ENCODE data around the gene LASP1NB.

The LASP1NB gene

GRCh38 chr17:38885044-38885727 is 40.2 kb upstream of the LASP1NB start:
- Histone ChIP-seq H3K27me3 (ENCODE audit: insufficient read depth, poor library complexity, severe bottlenecking) (no peaks in the 10 kb centered on the region), H3K27ac (replicated peaks) (no peak overlapping the region), H3K4me3 (replicated peaks; ENCODE audit: insufficient read depth, low read length) (no peak overlapping the region)
- DNase-seq (ENCODE audit: low read depth in 1 of 2, low spot score in 1 of 2) = no peak
- TF ChIP-seq SPI1 (IDR thresholded peaks at IDR 0.05; ENCODE audit: borderline replicate concordance, low read depth) = no peak
- TF ChIP-seq POLR2AphosphoS5 (IDR thresholded peaks at IDR 0.05; ENCODE audit: low read depth) = no peak
- TF ChIP-seq, protein P1, sequence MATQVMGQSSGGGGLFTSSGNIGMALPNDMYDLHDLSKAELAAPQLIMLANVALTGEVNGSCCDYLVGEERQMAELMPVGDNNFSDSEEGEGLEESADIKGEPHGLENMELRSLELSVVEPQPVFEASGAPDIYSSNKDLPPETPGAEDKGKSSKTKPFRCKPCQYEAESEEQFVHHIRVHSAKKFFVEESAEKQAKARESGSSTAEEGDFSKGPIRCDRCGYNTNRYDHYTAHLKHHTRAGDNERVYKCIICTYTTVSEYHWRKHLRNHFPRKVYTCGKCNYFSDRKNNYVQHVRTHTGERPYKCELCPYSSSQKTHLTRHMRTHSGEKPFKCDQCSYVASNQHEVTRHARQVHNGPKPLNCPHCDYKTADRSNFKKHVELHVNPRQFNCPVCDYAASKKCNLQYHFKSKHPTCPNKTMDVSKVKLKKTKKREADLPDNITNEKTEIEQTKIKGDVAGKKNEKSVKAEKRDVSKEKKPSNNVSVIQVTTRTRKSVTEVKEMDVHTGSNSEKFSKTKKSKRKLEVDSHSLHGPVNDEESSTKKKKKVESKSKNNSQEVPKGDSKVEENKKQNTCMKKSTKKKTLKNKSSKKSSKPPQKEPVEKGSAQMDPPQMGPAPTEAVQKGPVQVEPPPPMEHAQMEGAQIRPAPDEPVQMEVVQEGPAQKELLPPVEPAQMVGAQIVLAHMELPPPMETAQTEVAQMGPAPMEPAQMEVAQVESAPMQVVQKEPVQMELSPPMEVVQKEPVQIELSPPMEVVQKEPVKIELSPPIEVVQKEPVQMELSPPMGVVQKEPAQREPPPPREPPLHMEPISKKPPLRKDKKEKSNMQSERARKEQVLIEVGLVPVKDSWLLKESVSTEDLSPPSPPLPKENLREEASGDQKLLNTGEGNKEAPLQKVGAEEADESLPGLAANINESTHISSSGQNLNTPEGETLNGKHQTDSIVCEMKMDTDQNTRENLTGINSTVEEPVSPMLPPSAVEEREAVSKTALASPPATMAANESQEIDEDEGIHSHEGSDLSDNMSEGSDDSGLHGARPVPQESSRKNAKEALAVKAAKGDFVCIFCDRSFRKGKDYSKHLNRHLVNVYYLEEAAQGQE (IDR thresholded peaks at IDR 0.05; ENCODE audit: insufficient replicate concordance, low read depth) = no peak
- TF ChIP-seq, protein P2, sequence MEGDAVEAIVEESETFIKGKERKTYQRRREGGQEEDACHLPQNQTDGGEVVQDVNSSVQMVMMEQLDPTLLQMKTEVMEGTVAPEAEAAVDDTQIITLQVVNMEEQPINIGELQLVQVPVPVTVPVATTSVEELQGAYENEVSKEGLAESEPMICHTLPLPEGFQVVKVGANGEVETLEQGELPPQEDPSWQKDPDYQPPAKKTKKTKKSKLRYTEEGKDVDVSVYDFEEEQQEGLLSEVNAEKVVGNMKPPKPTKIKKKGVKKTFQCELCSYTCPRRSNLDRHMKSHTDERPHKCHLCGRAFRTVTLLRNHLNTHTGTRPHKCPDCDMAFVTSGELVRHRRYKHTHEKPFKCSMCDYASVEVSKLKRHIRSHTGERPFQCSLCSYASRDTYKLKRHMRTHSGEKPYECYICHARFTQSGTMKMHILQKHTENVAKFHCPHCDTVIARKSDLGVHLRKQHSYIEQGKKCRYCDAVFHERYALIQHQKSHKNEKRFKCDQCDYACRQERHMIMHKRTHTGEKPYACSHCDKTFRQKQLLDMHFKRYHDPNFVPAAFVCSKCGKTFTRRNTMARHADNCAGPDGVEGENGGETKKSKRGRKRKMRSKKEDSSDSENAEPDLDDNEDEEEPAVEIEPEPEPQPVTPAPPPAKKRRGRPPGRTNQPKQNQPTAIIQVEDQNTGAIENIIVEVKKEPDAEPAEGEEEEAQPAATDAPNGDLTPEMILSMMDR (IDR thresholded peaks at IDR 0.05; ENCODE audit: insufficient read depth, low read length) = no peak
- TF ChIP-seq GABPA (IDR thresholded peaks at IDR 0.05; ENCODE audit: low read depth) = no peak

- no peak for DNase-seq (ENCODE audit: low read depth in 1 of 2, low spot score in 1 of 2)
- Histone ChIP-seq H3K27me3 (ENCODE audit: insufficient read depth, poor library complexity, severe bottlenecking) (no peaks in the 10 kb centered on the region), H3K27ac (replicated peaks) (no peak overlapping the region), H3K4me3 (replicated peaks; ENCODE audit: insufficient read depth, low read length) (no peak overlapping the region)
- TF ChIP-seq, protein P2 (IDR thresholded peaks at IDR 0.05; ENCODE audit: insufficient read depth, low read length) = no peak
- TF ChIP-seq, protein P1 (IDR thresholded peaks at IDR 0.05; ENCODE audit: insufficient replicate concordance, low read depth) = no peak
- TF ChIP-seq SPI1 (IDR thresholded peaks at IDR 0.05; ENCODE audit: borderline replicate concordance, low read depth) (no peak), GABPA (IDR thresholded peaks at IDR 0.05; ENCODE audit: low read depth) (no peak), POLR2AphosphoS5 (IDR thresholded peaks at IDR 0.05; ENCODE audit: low read depth) (no peak)
These were observed 39.4 kb upstream of the LASP1NB start for GRCh38 chr17:38885728-38886642.

DNA sequence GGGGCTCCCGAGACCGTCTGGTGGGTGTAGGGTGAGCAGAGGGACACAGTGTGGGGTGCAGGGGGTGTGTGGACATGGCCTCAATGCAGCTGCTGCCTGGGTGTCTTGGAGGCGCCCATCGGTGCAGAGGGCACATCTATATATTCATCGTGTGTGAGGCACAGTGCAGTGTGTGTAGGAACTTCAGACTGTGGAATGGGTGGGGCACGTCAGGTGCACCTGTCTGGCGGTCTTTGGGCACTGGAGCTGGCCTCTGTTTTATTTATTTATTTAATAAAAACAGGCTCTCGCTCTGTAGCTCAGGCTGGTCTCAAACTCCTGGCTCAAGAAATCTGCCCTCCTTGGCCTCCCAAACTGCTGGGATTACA is 38.8 kb upstream of the LASP1NB start:
- no peaks in the 10 kb centered on the region for H3K27me3 ChIP-seq (ENCODE audit: insufficient read depth, poor library complexity, severe bottlenecking)
- TF ChIP-seq SPI1 (IDR thresholded peaks at IDR 0.05; ENCODE audit: borderline replicate concordance, low read depth) (no peak), POLR2AphosphoS5 (IDR thresholded peaks at IDR 0.05; ENCODE audit: low read depth) (no peak), GABPA (IDR thresholded peaks at IDR 0.05; ENCODE audit: low read depth) (no peak)
- TF ChIP-seq, protein P1 (IDR thresholded peaks at IDR 0.05; ENCODE audit: insufficient replicate concordance, low read depth) = no peak
- TF ChIP-seq, protein P2 (IDR thresholded peaks at IDR 0.05; ENCODE audit: insufficient read depth, low read length) = no peak
- DNase-seq (ENCODE audit: low read depth in 1 of 2, low spot score in 1 of 2) = no peak
- no peak overlapping the region for H3K27ac ChIP-seq (replicated peaks)
- no peak overlapping the region for H3K4me3 ChIP-seq (replicated peaks; ENCODE audit: insufficient read depth, low read length)

All from HL-60 (cell line).